Stimulated activated CD4-positive, alpha-beta T cell treated with anti-CD3 and anti-CD28 coated beads, Interleukin-12 subunit alpha, Interleukin-12 subunit beta, amount 100 ng/mL, for 4 hours (primary cell): ENCODE measurements around the gene CRTC3.

ENCODE experiments used
- DNase-seq: peaks from one replicate; pipeline ENCODE4 v3.0.0-alpha.2; 2020

Gene CRTC3

GRCh38 chr15:90564590-90564989 is 34.9 kb downstream of the CRTC3 start:
- no peak for DNase-seq

- DNase-seq, result no peak
Measured at GRCh38 chr15:90565866-90566265, 36.1 kb downstream of the CRTC3 start.

- DNase-seq, result no peak
Measured at GRCh38 chr15:90570643-90571042, 40.9 kb downstream of the CRTC3 start.

- DNase-seq, result no peak
Measured at GRCh38 chr15:90571063-90571541, 41.4 kb downstream of the CRTC3 start.

GRCh38 chr15:90572893-90573292 is 43.2 kb downstream of the CRTC3 start:
- no peak for DNase-seq

GRCh38 chr15:90576711-90577389 is 47.1 kb downstream of the CRTC3 start:
- no peak for DNase-seq

GRCh38 chr15:90579213-90579612 is 49.5 kb downstream of the CRTC3 start:
- no peak for DNase-seq

GRCh38 chr15:90580099-90580498 is 50.4 kb downstream of the CRTC3 start:
- no peak for DNase-seq

GRCh38 chr15:90580541-90580940 is 50.8 kb downstream of the CRTC3 start:
- no peak for DNase-seq

- no peak for DNase-seq
Measured at GRCh38 chr15:90580946-90581345, 51.2 kb downstream of the CRTC3 start.

- DNase-seq, result no peak
Measured at GRCh38 chr15:90581771-90582352, 52.1 kb downstream of the CRTC3 start.

GRCh38 chr15:90582553-90582952 is 52.8 kb downstream of the CRTC3 start:
- DNase-seq, result no peak

- no peak for DNase-seq
Measured at GRCh38 chr15:90583471-90584252, 53.9 kb downstream of the CRTC3 start.

- no peak for DNase-seq
Measured at GRCh38 chr15:90584841-90585240, 55.1 kb downstream of the CRTC3 start.

GRCh38 chr15:90585863-90586262 is 56.1 kb downstream of the CRTC3 start:
- no peak for DNase-seq

GRCh38 chr15:90586948-90587347 is 57.2 kb downstream of the CRTC3 start:
- DNase-seq, result no peak

GRCh38 chr15:90588427-90588826 is 58.7 kb downstream of the CRTC3 start:
- DNase-seq, result no peak

- DNase-seq, result no peak
Measured at GRCh38 chr15:90591524-90591923, 61.8 kb downstream of the CRTC3 start.

- DNase-seq, result no peak
Measured at GRCh38 chr15:90592131-90592881, 62.6 kb downstream of the CRTC3 start.

GRCh38 chr15:90593499-90594158 is 63.9 kb downstream of the CRTC3 start:
- no peak for DNase-seq

- peak; percentile 67 for DNase-seq
Measured at GRCh38 chr15:90594301-90594738, 64.6 kb downstream of the CRTC3 start.

GRCh38 chr15:90595763-90596155 is 66.0 kb downstream of the CRTC3 start:
- no peak for DNase-seq

- DNase-seq, result no peak
Measured at GRCh38 chr15:90596943-90597342, 67.2 kb downstream of the CRTC3 start.
